K562 (cell line): ENCODE data around the gene AGPAT4.

Experiments
- EZH2 ChIP-seq: IDR thresholded peaks from 2 replicates; pipeline ENCODE4 v1.6.1; 2012; ENCODE audit warnings: low read depth, mild to moderate bottlenecking, inconsistent platforms, low read length, borderline replicate concordance
- RBFOX2 ChIP-seq: fragments of 200-400 bp; formaldehyde crosslinking; IDR thresholded peaks from 2 replicates; pipeline ENCODE4 v1.6.1; 2017; ENCODE audit warnings: low read depth, mild to moderate bottlenecking, low read length, moderate library complexity
- TAF7 ChIP-seq: fragments of 450-650 bp; IDR thresholded peaks from 2 replicates; pipeline ENCODE4 v1.6.1; 2016; ENCODE audit warnings: missing genetic modification characterization, missing compliant biosample characterization
- TF ChIP-seq, protein P1 (sequence below), 3 experiments: IDR thresholded peaks in 2 of 3; conservative IDR thresholded peaks in 1 of 3; 2 replicates each; pipeline ENCODE4 v1.5.1; 2011 to 2012; ENCODE audit warnings: low read length in 3 of 3, mild to moderate bottlenecking in 3 of 3, control low read depth in 2 of 3, improper control_type of control experiment in 1 of 3, inconsistent platforms in 1 of 3, low read depth in 1 of 3, mixed read lengths in 1 of 3, moderate library complexity in 1 of 3; ENCODE audit not compliant: insufficient read depth in 2 of 3
- TF ChIP-seq, protein P2 (sequence below): sonication (generic); formaldehyde crosslinking; IDR thresholded peaks from 2 replicates; pipeline ENCODE4 v1.8.1; 2023; ENCODE audit warnings: mild to moderate bottlenecking, missing genetic modification reagents

DNA sequence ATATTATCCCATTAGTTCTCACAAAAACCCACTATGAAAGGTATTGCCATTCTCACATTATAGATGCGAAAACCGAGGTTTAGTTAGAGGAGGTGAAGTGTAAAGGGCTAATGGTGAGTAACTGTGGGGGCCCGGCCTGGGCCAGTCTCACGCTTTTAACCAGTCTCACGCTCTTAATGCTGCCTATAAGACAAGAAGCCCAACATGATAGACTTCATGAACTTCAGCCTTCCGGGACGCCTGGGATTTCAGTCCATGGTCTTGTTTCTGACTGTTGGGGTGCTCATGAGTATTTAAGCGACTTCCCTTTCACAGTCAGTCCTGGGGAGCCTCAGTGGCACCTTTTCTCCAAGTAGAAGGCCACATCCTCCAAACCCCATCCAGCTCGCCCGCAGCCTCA lies 31.7 kb downstream of the AGPAT4 start:
- TF ChIP-seq, protein P1, sequence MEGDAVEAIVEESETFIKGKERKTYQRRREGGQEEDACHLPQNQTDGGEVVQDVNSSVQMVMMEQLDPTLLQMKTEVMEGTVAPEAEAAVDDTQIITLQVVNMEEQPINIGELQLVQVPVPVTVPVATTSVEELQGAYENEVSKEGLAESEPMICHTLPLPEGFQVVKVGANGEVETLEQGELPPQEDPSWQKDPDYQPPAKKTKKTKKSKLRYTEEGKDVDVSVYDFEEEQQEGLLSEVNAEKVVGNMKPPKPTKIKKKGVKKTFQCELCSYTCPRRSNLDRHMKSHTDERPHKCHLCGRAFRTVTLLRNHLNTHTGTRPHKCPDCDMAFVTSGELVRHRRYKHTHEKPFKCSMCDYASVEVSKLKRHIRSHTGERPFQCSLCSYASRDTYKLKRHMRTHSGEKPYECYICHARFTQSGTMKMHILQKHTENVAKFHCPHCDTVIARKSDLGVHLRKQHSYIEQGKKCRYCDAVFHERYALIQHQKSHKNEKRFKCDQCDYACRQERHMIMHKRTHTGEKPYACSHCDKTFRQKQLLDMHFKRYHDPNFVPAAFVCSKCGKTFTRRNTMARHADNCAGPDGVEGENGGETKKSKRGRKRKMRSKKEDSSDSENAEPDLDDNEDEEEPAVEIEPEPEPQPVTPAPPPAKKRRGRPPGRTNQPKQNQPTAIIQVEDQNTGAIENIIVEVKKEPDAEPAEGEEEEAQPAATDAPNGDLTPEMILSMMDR (IDR thresholded peaks at IDR 0.05 in 2 of 3, conservative IDR thresholded peaks at IDR 0.05 in 1 of 3; ENCODE audit: insufficient read depth in 2 of 3, low read depth in 1 of 3, low read length in 3 of 3), result no peak
- TF ChIP-seq, protein P2, sequence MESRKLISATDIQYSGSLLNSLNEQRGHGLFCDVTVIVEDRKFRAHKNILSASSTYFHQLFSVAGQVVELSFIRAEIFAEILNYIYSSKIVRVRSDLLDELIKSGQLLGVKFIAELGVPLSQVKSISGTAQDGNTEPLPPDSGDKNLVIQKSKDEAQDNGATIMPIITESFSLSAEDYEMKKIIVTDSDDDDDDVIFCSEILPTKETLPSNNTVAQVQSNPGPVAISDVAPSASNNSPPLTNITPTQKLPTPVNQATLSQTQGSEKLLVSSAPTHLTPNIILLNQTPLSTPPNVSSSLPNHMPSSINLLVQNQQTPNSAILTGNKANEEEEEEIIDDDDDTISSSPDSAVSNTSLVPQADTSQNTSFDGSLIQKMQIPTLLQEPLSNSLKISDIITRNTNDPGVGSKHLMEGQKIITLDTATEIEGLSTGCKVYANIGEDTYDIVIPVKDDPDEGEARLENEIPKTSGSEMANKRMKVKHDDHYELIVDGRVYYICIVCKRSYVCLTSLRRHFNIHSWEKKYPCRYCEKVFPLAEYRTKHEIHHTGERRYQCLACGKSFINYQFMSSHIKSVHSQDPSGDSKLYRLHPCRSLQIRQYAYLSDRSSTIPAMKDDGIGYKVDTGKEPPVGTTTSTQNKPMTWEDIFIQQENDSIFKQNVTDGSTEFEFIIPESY (CRISPR knock-in tag), result no peak
- TF ChIP-seq TAF7 (tag) (no peak), EZH2 (no peak), RBFOX2 (no peak)
